Neuronal stem cell (in vitro differentiated cells): Measurements from ENCODE around the gene RBMS2.

Source experiments
- DNase-seq: peaks from one replicate; pipeline ENCODE4 v3.0.0-alpha.2; 2013; ENCODE audit warnings: low spot score
- H2AFZ ChIP-seq: one replicate; pipeline ENCODE4 v1.6.1; 2013; ENCODE audit warnings: mild to moderate bottlenecking, low read length, inconsistent platforms
- H2AK5ac ChIP-seq: 2 replicates; pipeline ENCODE4 v1.6.1; 2013; ENCODE audit warnings: low read depth, mild to moderate bottlenecking, inconsistent platforms, low read length, moderate library complexity, mixed read lengths
- H2BK120ac ChIP-seq: 2 replicates; pipeline ENCODE4 v1.6.1; 2013; ENCODE audit warnings: low read depth, mild to moderate bottlenecking, inconsistent platforms, low read length, moderate library complexity, mixed read lengths
- H2BK12ac ChIP-seq: one replicate; pipeline ENCODE4 v1.6.1; 2013; ENCODE audit warnings: low read length, inconsistent platforms
- H2BK15ac ChIP-seq: 2 replicates; pipeline ENCODE4 v1.6.1; 2013; ENCODE audit warnings: mild to moderate bottlenecking, low read length, inconsistent platforms, mixed read lengths
- H2BK5ac ChIP-seq: one replicate; pipeline ENCODE4 v1.6.1; 2013; ENCODE audit warnings: inconsistent platforms, mild to moderate bottlenecking, low read length, moderate library complexity
- H3K14ac ChIP-seq: one replicate; pipeline ENCODE4 v1.6.1; 2013; ENCODE audit warnings: low read length, inconsistent platforms
- H3K18ac ChIP-seq: 2 replicates; pipeline ENCODE4 v1.6.1; 2013; ENCODE audit warnings: low read length, inconsistent platforms
- H3K23ac ChIP-seq: 2 replicates; pipeline ENCODE4 v1.6.1; 2013; ENCODE audit warnings: low read depth, mild to moderate bottlenecking, mixed read lengths, low read length, inconsistent platforms; ENCODE audit not compliant: poor library complexity
- H3K27ac ChIP-seq: replicated peaks from 3 replicates; pipeline ENCODE4 v1.5.1; 2013; ENCODE audit warnings: low read length, inconsistent platforms
- H3K27me3 ChIP-seq, 3 experiments: 2 replicates each; pipeline ENCODE4 v1.6.1; 2013; ENCODE audit warnings: low read length in 3 of 3, mild to moderate bottlenecking in 2 of 3, inconsistent platforms in 1 of 3, low read depth in 1 of 3, mixed read lengths in 1 of 3, moderate library complexity in 1 of 3; ENCODE audit not compliant: control insufficient read depth in 3 of 3, insufficient read depth in 3 of 3
- H3K36me3 ChIP-seq, 2 donors: replicated peaks in 1 of 2; 2 replicates each; pipeline ENCODE4 v1.6.1; 2013; ENCODE audit warnings: low read length in 2 of 2; ENCODE audit not compliant: control insufficient read depth in 2 of 2, insufficient read depth in 2 of 2
- H3K4ac ChIP-seq: 2 replicates; pipeline ENCODE4 v1.6.1; 2013; ENCODE audit warnings: inconsistent platforms, mild to moderate bottlenecking, low read length, moderate library complexity
- H3K4me1 ChIP-seq, 2 donors: 1 replicate in 1 of 2; 2 replicates in 1 of 2; pipeline ENCODE4 v1.6.1; 2013; ENCODE audit warnings: low read length in 2 of 2, low read depth in 1 of 2; ENCODE audit not compliant: control insufficient read depth in 2 of 2, insufficient read depth in 1 of 2
- H3K4me2 ChIP-seq: one replicate; pipeline ENCODE4 v1.6.1; 2013; ENCODE audit warnings: mild to moderate bottlenecking, low read length, inconsistent platforms; ENCODE audit not compliant: insufficient read depth, poor library complexity, severe bottlenecking
- H3K4me3 ChIP-seq, 2 donors: 2 replicates each; pipeline ENCODE4 v1.5.1; 2013; ENCODE audit warnings: low read length in 2 of 2, mild to moderate bottlenecking in 2 of 2, inconsistent platforms in 1 of 2, moderate library complexity in 1 of 2
- H3K79me1 ChIP-seq: one replicate; pipeline ENCODE4 v1.6.1; 2013; ENCODE audit warnings: low read depth, mild to moderate bottlenecking, inconsistent platforms, low read length, moderate library complexity
- H3K9ac ChIP-seq: one replicate; pipeline ENCODE4 v1.6.1; 2013; ENCODE audit warnings: mild to moderate bottlenecking, low read depth, low read length, inconsistent platforms; ENCODE audit not compliant: poor library complexity
- H3K9me3 ChIP-seq, 2 donors: replicated peaks in 1 of 2; 2 replicates each; pipeline versions ENCODE3 to v1.6.1; 2013; ENCODE audit warnings: low read length in 2 of 2, mild to moderate bottlenecking in 2 of 2, inconsistent platforms in 1 of 2, low read depth in 1 of 2, mixed read lengths in 1 of 2, moderate library complexity in 1 of 2; ENCODE audit not compliant: control insufficient read depth in 2 of 2, insufficient read depth in 1 of 2
- H4K8ac ChIP-seq: one replicate; pipeline ENCODE4 v1.6.1; 2013; ENCODE audit warnings: low read depth, mild to moderate bottlenecking, inconsistent platforms, low read length, moderate library complexity
- H4K91ac ChIP-seq: one replicate; pipeline ENCODE4 v1.6.1; 2013; ENCODE audit warnings: low read length, low read depth, mild to moderate bottlenecking, inconsistent platforms; ENCODE audit not compliant: poor library complexity
- WGBS, 2 donors: extraction: QIAGEN DNeasy Blood & Tissue Kit; methylation state at CpG; one replicate each; pipeline ENCODE4 v1.1.7; 2013; ENCODE audit warnings: missing lambda C conversion rate in 2 of 2, mixed read lengths in 1 of 2; ENCODE audit not compliant: insufficient read length in 2 of 2, insufficient replicate concordance in 1 of 2; ENCODE audit errors: extremely low coverage in 2 of 2; 5-methylcytosine and 5-hydroxymethylcytosine counted together

RBMS2 gene

GRCh38 chr12:56585098-56585497 lies 63.5 kb downstream of the RBMS2 start:
- Histone ChIP-seq H2BK5ac (no peak overlapping the region), H3K9me3 (no peaks in the 10 kb centered on the region), H2BK15ac (no peak overlapping the region), H3K4ac (no peak overlapping the region), H2BK12ac (no peak overlapping the region), H4K91ac (no peak overlapping the region), H3K4me3 (no peak overlapping the region), H3K4me2 (no peak overlapping the region), H3K9ac (no peak overlapping the region), H4K8ac (no peak overlapping the region), H3K27ac (no peak overlapping the region), H3K18ac (no peak overlapping the region), H3K4me1 (no peaks in the 10 kb centered on the region), H3K23ac (no peak overlapping the region), H2AK5ac (no peak overlapping the region), H3K14ac (no peak overlapping the region), H3K36me3 (peaks cover 10 to 60% of the 10 kb centered on the region in 2 donors), H2BK120ac (no peak overlapping the region), H2AFZ (no peak overlapping the region), H3K79me1 (no peaks in the 10 kb centered on the region), H3K27me3 (no peaks in the 10 kb centered on the region)
- DNase-seq = no peak
- no CpG with 5 or more reads among the region's 4 CpGs for WGBS, 2 donors

- Histone ChIP-seq H3K4me1 (peaks cover 0 to 7% of the 10 kb centered on the region in 2 donors), H3K18ac (no peak overlapping the region), H3K36me3 (peaks cover 8 to 46% of the 10 kb centered on the region in 2 donors), H3K4me3 (no peak overlapping the region), H3K79me1 (no peaks in the 10 kb centered on the region), H3K4me2 (no peak overlapping the region), H3K9me3 (no peaks in the 10 kb centered on the region), H2BK12ac (no peak overlapping the region), H3K27ac (no peak overlapping the region), H3K14ac (no peak overlapping the region), H4K91ac (no peak overlapping the region), H2AFZ (no peak overlapping the region), H3K27me3 (no peaks in the 10 kb centered on the region), H2AK5ac (no peak overlapping the region), H3K23ac (no peak overlapping the region), H4K8ac (no peak overlapping the region), H3K9ac (no peak overlapping the region), H2BK120ac (no peak overlapping the region), H2BK15ac (no peak overlapping the region), H2BK5ac (no peak overlapping the region), H3K4ac (no peak overlapping the region)
- no CpG with 5 or more reads among the region's 1 CpG for WGBS, 2 donors
- DNase-seq = no peak
These were observed 68.2 kb downstream of the RBMS2 start for GRCh38 chr12:56589783-56590182.

GRCh38 chr12:56590237-56590830 lies 68.7 kb downstream of the RBMS2 start:
- Histone ChIP-seq H3K18ac (no peak overlapping the region), H3K27me3 (no peaks in the 10 kb centered on the region), H2BK12ac (no peak overlapping the region), H3K14ac (no peak overlapping the region), H3K79me1 (no peaks in the 10 kb centered on the region), H2AFZ (no peak overlapping the region), H3K27ac (no peak overlapping the region), H3K4ac (no peak overlapping the region), H3K23ac (no peak overlapping the region), H3K36me3 (peaks cover 9 to 48% of the 10 kb centered on the region in 2 donors), H4K91ac (no peak overlapping the region), H4K8ac (no peak overlapping the region), H2BK120ac (no peak overlapping the region), H3K4me3 (no peak overlapping the region), H3K4me2 (no peak overlapping the region), H2BK15ac (no peak overlapping the region), H3K9me3 (no peaks in the 10 kb centered on the region), H3K4me1 (peaks cover 0 to 7% of the 10 kb centered on the region in 2 donors), H2AK5ac (no peak overlapping the region), H3K9ac (no peak overlapping the region), H2BK5ac (no peak overlapping the region)
- DNase-seq = no peak
- no CpG with 5 or more reads among the region's 3 CpGs for WGBS, 2 donors

GRCh38 chr12:56591126-56591525 lies 69.5 kb downstream of the RBMS2 start:
- Histone ChIP-seq H3K27me3 (no peaks in the 10 kb centered on the region), H4K91ac (no peak overlapping the region), H3K9ac (no peak overlapping the region), H3K4me3 (no peak overlapping the region), H3K4me1 (peaks cover 2 to 7% of the 10 kb centered on the region in 2 donors), H3K36me3 (peaks cover 12 to 55% of the 10 kb centered on the region in 2 donors), H4K8ac (no peak overlapping the region), H3K27ac (no peak overlapping the region), H3K23ac (no peak overlapping the region), H2AK5ac (no peak overlapping the region), H3K14ac (no peak overlapping the region), H3K79me1 (no peaks in the 10 kb centered on the region), H3K9me3 (no peaks in the 10 kb centered on the region), H2AFZ (no peak overlapping the region), H3K4ac (no peak overlapping the region), H2BK5ac (no peak overlapping the region), H2BK12ac (no peak overlapping the region), H3K4me2 (no peak overlapping the region), H3K18ac (peak overlapping the region; percentile 29), H2BK15ac (no peak overlapping the region), H2BK120ac (no peak overlapping the region)
- no peak for DNase-seq
- no CpG with 5 or more reads among the region's 5 CpGs for WGBS, 2 donors
